Endothelial cell of umbilical vein (primary cell): Measurements from ENCODE around the gene OGDH. TPM values are rescaled to one million over a fixed set of nuclear protein-coding genes. Genes with fewer than 3 reads are reported as not detected.

Experiments used
- BruUV-seq: library from RNA; stranded (reverse); fragments of 400-500 nt; replicated peaks from 2 replicates; lab custom pipeline; 2021; lab: Mats Ljungman, UMichigan
- CTCF ChIA-PET: fragments of 300-600, 350-600 bp; sonication (Branson Sonifier 250); formaldehyde crosslinking; loops from one replicate; lab custom pipeline; 2021; ENCODE audit warnings: antibody characterized with exemption, inconsistent platforms; lab: Charles Lee
- POLR2A ChIA-PET: fragments of 300-600, 350-600 bp; sonication (Branson Sonifier 250); formaldehyde crosslinking; loops from one replicate; lab custom pipeline; 2021; ENCODE audit warnings: antibody characterized with exemption, inconsistent platforms; lab: Charles Lee
- DNase-seq: peaks from one replicate; pipeline ENCODE4 v3.0.0-alpha.2; 2011; ENCODE audit warnings: low read depth, low spot score
- FAIRE-seq: peaks from 2 replicates; lab custom pipeline; 2011; peaks lifted over from hg19 to GRCh38; lab: Jason Lieb, UNC
- H2AFZ ChIP-seq: 2 replicates; pipeline ENCODE4 v1.6.0; 2012; ENCODE audit warnings: low read depth, low read length, control low read depth, inconsistent platforms
- H3K27ac ChIP-seq: 2 replicates; pipeline ENCODE4 v1.5.1; 2011; ENCODE audit warnings: low read depth, mild to moderate bottlenecking, control low read depth, low read length, moderate library complexity; ENCODE audit not compliant: insufficient read depth
- H3K27me3 ChIP-seq, 2 experiments: 2 replicates each; pipeline versions ENCODE4 v1.6.0 to v1.6.1; 2011; ENCODE audit warnings: low read length in 2 of 2, mixed read lengths in 1 of 2; ENCODE audit not compliant: control insufficient read depth in 2 of 2, insufficient read depth in 2 of 2
- H3K36me3 ChIP-seq, 2 experiments: 2 replicates in 1 of 2; 3 replicates in 1 of 2; pipeline ENCODE4 v1.5.1; 2011; ENCODE audit warnings: low read length in 2 of 2, mild to moderate bottlenecking in 1 of 2, moderate library complexity in 1 of 2; ENCODE audit not compliant: control insufficient read depth in 2 of 2, insufficient read depth in 2 of 2; ENCODE audit errors: extremely low read depth in 1 of 2
- H3K4me1 ChIP-seq: 3 replicates; pipeline ENCODE4 v1.5.1; 2011; ENCODE audit warnings: mild to moderate bottlenecking, low read length; ENCODE audit not compliant: control insufficient read depth, insufficient read depth; ENCODE audit errors: extremely low read depth
- H3K4me2 ChIP-seq: 2 replicates; pipeline ENCODE4 v1.6.1; 2011; ENCODE audit warnings: low read length, control low read depth, mixed read lengths; ENCODE audit not compliant: insufficient read depth
- H3K4me3 ChIP-seq, 3 experiments: fragments of 200-600 bp in 1 of 3; sonication (generic), shearing (Covaris generic) in 1 of 3; replicated peaks in 1 of 3; 2 replicates each; pipeline ENCODE4 v1.5.1; 2011 to 2016; ENCODE audit warnings: control low read depth in 3 of 3, low read length in 3 of 3, mild to moderate bottlenecking in 2 of 3, inconsistent platforms in 1 of 3, low read depth in 1 of 3, moderate library complexity in 1 of 3; ENCODE audit not compliant: insufficient read depth in 1 of 3
- H3K79me2 ChIP-seq: 2 replicates; pipeline ENCODE4 v1.6.0; 2012; ENCODE audit warnings: low read length, inconsistent platforms; ENCODE audit not compliant: control insufficient read depth, insufficient read depth
- H3K9ac ChIP-seq: replicated peaks from 2 replicates; pipeline ENCODE3; 2011; ENCODE audit warnings: low read length, control low read depth; ENCODE audit not compliant: insufficient read depth; ENCODE audit errors: extremely low read depth
- H3K9me1 ChIP-seq: replicated peaks from 3 replicates; pipeline ENCODE4 v1.6.0; 2011; ENCODE audit warnings: mild to moderate bottlenecking, low read length; ENCODE audit not compliant: control insufficient read depth, insufficient read depth; ENCODE audit errors: extremely low read depth
- H3K9me3 ChIP-seq: replicated peaks from 2 replicates; pipeline ENCODE4 v1.5.1; 2012; ENCODE audit warnings: low read length, inconsistent platforms; ENCODE audit not compliant: control insufficient read depth, insufficient read depth
- H4K20me1 ChIP-seq: replicated peaks from 2 replicates; pipeline ENCODE3; 2011; ENCODE audit warnings: mild to moderate bottlenecking, low read length; ENCODE audit not compliant: control insufficient read depth, insufficient read depth; ENCODE audit errors: extremely low read depth
- CTCF ChIP-seq, 2 donors: IDR thresholded peaks; 1 replicate in 1 of 2; 2 replicates in 1 of 2; pipeline ENCODE4 v1.5.1; 2011; ENCODE audit warnings: low read length in 2 of 2, mild to moderate bottlenecking in 2 of 2, moderate library complexity in 2 of 2, control low read depth in 1 of 2, inconsistent platforms in 1 of 2, low read depth in 1 of 2; ENCODE audit not compliant: insufficient read depth in 1 of 2; ENCODE audit errors: extremely low read depth in 1 of 2
- EZH2 ChIP-seq: IDR thresholded peaks from 2 replicates; pipeline ENCODE4 v1.6.1; 2012; ENCODE audit warnings: borderline replicate concordance, low read depth, mild to moderate bottlenecking, moderate library complexity, low read length, inconsistent platforms; ENCODE audit not compliant: severe bottlenecking
- FOS ChIP-seq: IDR thresholded peaks from 2 replicates; pipeline ENCODE4 v1.6.1; 2011; ENCODE audit warnings: mild to moderate bottlenecking, low read length, moderate library complexity, borderline replicate concordance; ENCODE audit not compliant: insufficient read depth
- GATA2 ChIP-seq: IDR thresholded peaks from 2 replicates; pipeline ENCODE4 v1.7.0; 2011; ENCODE audit warnings: low read depth, mild to moderate bottlenecking, moderate library complexity, mixed read lengths, low read length; ENCODE audit not compliant: insufficient read length, insufficient read depth
- JUN ChIP-seq: IDR thresholded peaks from 2 replicates; pipeline ENCODE4 v1.6.1; 2011; ENCODE audit warnings: borderline replicate concordance, low read depth; ENCODE audit not compliant: insufficient read length, insufficient read depth
- MAX ChIP-seq: IDR thresholded peaks from 2 replicates; pipeline ENCODE4 v1.6.1; 2011; ENCODE audit not compliant: insufficient read depth, insufficient read length
- MYC ChIP-seq: IDR thresholded peaks from one replicate; pipeline ENCODE4 v1.6.1; 2011; ENCODE audit warnings: mild to moderate bottlenecking, low read depth, low read length
- POLR2A ChIP-seq: IDR thresholded peaks from 2 replicates; pipeline ENCODE4 v1.6.1; 2012; ENCODE audit warnings: low read depth, mild to moderate bottlenecking, control low read depth, low read length
- POLR2AphosphoS5 ChIP-seq: IDR thresholded peaks from 2 replicates; pipeline ENCODE4 v1.6.1; 2012; ENCODE audit warnings: low read depth, mild to moderate bottlenecking, control low read depth, low read length, moderate library complexity; ENCODE audit not compliant: insufficient read depth
- dilution Hi-C: fragments of 300-500 bp; cut with MboI; formaldehyde crosslinking; loops from one replicate; pipeline ENCODE4 v1.15.0; 2019; ENCODE audit warnings: low sequenced_read_pairs; ENCODE audit not compliant: extremely low pct_ligation_motif_present
- intact Hi-C: fragments of 100-400 bp; cut with micrococcal nuclease; formaldehyde crosslinking; loops from one replicate; pipeline ENCODE4 v1.10.0; 2022
- polyA plus RNA-seq, 4 experiments: library from polyadenylated mRNA; depleted of rRNA in 3 of 4; stranded (reverse) in 3 of 4; unstranded in 1 of 4; fragments of >200 nt; gene quantifications; 2 replicates each; pipeline versions ENCODE4 v1.2.1 to v1.2.3, GENCODE V29; 2011 to 2012; ENCODE audit warnings: missing spikeins in 1 of 4
- total RNA-seq: library from RNA; stranded (reverse); gene quantifications from 2 replicates; pipeline ENCODE4 v1.2.3, GENCODE V29; 2021

The OGDH gene
- total and polyA plus RNA-seq, 2 donors (not counting 3 experiments of a cell fraction or from before 2014, with no cell fraction given): 88.9 to 92.9 TPM

- intact Hi-C loops (loop anchor here (5.0 kb wide), 1 partner anchor 76 kb away; the partner anchor contains the start of gene NUDCD3), dilution Hi-C loops (no loop called here)
- H3K27ac ChIP-seq: no peak overlapping the region
- peaks cover 39 to 60% of the 10 kb centered on the region in 2 experiments for H3K36me3 ChIP-seq
- H4K20me1 ChIP-seq: no peaks in the 10 kb centered on the region
- FAIRE-seq (no peak), DNase-seq (no peak)
- POLR2A ChIA-PET: no interaction called here
- H3K9me1 ChIP-seq: no peaks in the 10 kb centered on the region
- no peaks in the 10 kb centered on the region for H3K9me3 ChIP-seq
- CTCF ChIA-PET: interaction anchor here (1.8 to 4.7 kb wide), 2 partner anchors 220 to 327 kb away, joined by 5 to 145 read pairs; no protein-coding TSS in a partner anchor
- no peak for TF ChIP-seq POLR2A
- TF ChIP-seq EZH2: no peak
- TF ChIP-seq GATA2: no peak
- TF ChIP-seq FOS: no peak
- TF ChIP-seq JUN: no peak
- H2AFZ ChIP-seq: no peak overlapping the region
- H3K4me3 ChIP-seq: no peak overlapping the region
- no peaks in the 10 kb centered on the region for H3K27me3 ChIP-seq
- H3K4me2 ChIP-seq: no peak overlapping the region
- H3K4me1 ChIP-seq: peaks cover 5% of the 10 kb centered on the region
- H3K79me2 ChIP-seq: peaks cover 16% of the 10 kb centered on the region
- H3K9ac ChIP-seq: no peak overlapping the region
- BruUV-seq: no TSS peak
These were observed 38.5 kb upstream of the OGDH start for GRCh38 chr7:44567884-44568283.

- TF ChIP-seq JUN: no peak
- no peak for TF ChIP-seq POLR2AphosphoS5
- no peak for TF ChIP-seq EZH2
- no peak for TF ChIP-seq MYC
- no peak for TF ChIP-seq FOS
- no peak for TF ChIP-seq POLR2A
- TF ChIP-seq MAX: no peak
- no peak for TF ChIP-seq GATA2
- TF ChIP-seq CTCF (IDR thresholded peaks at IDR 0.05; ENCODE audit: extremely low read depth in 1 of 2, insufficient read depth in 1 of 2, low read depth in 1 of 2, low read length in 2 of 2): no peak
- peaks cover 39 to 59% of the 10 kb centered on the region in 2 experiments for H3K36me3 ChIP-seq
- POLR2A ChIA-PET: no interaction called here
- FAIRE-seq: no peak
- H3K4me2 ChIP-seq: no peak overlapping the region
- H4K20me1 ChIP-seq: no peaks in the 10 kb centered on the region
- dilution Hi-C loops: no loop called here
- DNase-seq: no peak
- H3K4me1 ChIP-seq: peaks cover 9% of the 10 kb centered on the region
- peaks cover 23% of the 10 kb centered on the region for H3K79me2 ChIP-seq
- H3K27ac ChIP-seq: no peak overlapping the region
- CTCF ChIA-PET: no interaction called here
- H3K27me3 ChIP-seq: no peaks in the 10 kb centered on the region
- H2AFZ ChIP-seq: no peak overlapping the region
- BruUV-seq: no TSS peak
- no peaks in the 10 kb centered on the region for H3K9me3 ChIP-seq
- no peak overlapping the region for H3K4me3 ChIP-seq
- no peaks in the 10 kb centered on the region for H3K9me1 ChIP-seq
- intact Hi-C loops: loop anchor here (5.0 kb wide), 1 partner anchor 77 kb away; the partner anchor contains the start of gene NUDCD3
- no peak overlapping the region for H3K9ac ChIP-seq
These were observed 37.5 kb upstream of the OGDH start for GRCh38 chr7:44568771-44569560.
